SK-N-SH treated with all-trans-retinoic acid at 6 μM for 48 hours (cell line): ENCODE results near the gene IFITM1.

Experiments used
- ARNTL ChIP-seq: fragments of 450-650 bp; formaldehyde crosslinking; IDR thresholded peaks from 2 replicates; pipeline ENCODE4 v1.5.0; 2020; ENCODE audit warnings: low read depth, mild to moderate bottlenecking, moderate library complexity, borderline replicate concordance
- BACH2 ChIP-seq: fragments of 250-450 bp; sonication (Bioruptor Pico); IDR thresholded peaks from 2 replicates; pipeline ENCODE4 v1.9.0; 2021; ENCODE audit warnings: mild to moderate bottlenecking, borderline replicate concordance
- CSRNP3 ChIP-seq: fragments of 250-450 bp; sonication (Bioruptor Pico); IDR thresholded peaks from 2 replicates; pipeline ENCODE4 v1.5.1; 2021; ENCODE audit warnings: mild to moderate bottlenecking, moderate library complexity
- ISL1 ChIP-seq: fragments of 250-450 bp; sonication (Bioruptor Pico); IDR thresholded peaks from 2 replicates; pipeline ENCODE4 v2.1.2; 2022; ENCODE audit warnings: mild to moderate bottlenecking, moderate library complexity
- PATZ1 ChIP-seq: fragments of 250-450 bp; sonication (Bioruptor Pico); IDR thresholded peaks from 2 replicates; pipeline ENCODE4 v1.8.0; 2020; ENCODE audit warnings: mild to moderate bottlenecking, moderate library complexity, borderline replicate concordance
- POU6F1 ChIP-seq: fragments of 250-450 bp; sonication (Bioruptor Pico); IDR thresholded peaks from 2 replicates; pipeline ENCODE4 v1.8.0; 2021; ENCODE audit warnings: low read depth, mild to moderate bottlenecking, moderate library complexity, borderline replicate concordance
- PPARA ChIP-seq: fragments of 250-450 bp; sonication (Bioruptor Pico); IDR thresholded peaks from 2 replicates; pipeline ENCODE4 v1.5.0; 2020; ENCODE audit warnings: mild to moderate bottlenecking, borderline replicate concordance
- RARB ChIP-seq: fragments of 250-450 bp; sonication (Bioruptor Pico); IDR thresholded peaks from 2 replicates; pipeline ENCODE4 v1.8.0; 2021; ENCODE audit warnings: mild to moderate bottlenecking, moderate library complexity
- TCF4 ChIP-seq: fragments of 250-450 bp; sonication (Bioruptor Pico); IDR thresholded peaks from 2 replicates; pipeline ENCODE4 v1.8.0; 2021; ENCODE audit warnings: mild to moderate bottlenecking, moderate library complexity, borderline replicate concordance
- ZFP3 ChIP-seq: fragments of 250-450 bp; sonication (Bioruptor Pico); IDR thresholded peaks from 2 replicates; pipeline ENCODE4 v1.5.0; 2020; ENCODE audit warnings: mild to moderate bottlenecking, moderate library complexity
- ZFP30 ChIP-seq: fragments of 450-650 bp; formaldehyde crosslinking; IDR thresholded peaks from 2 replicates; pipeline ENCODE4 v1.5.0; 2022; ENCODE audit warnings: mild to moderate bottlenecking, moderate library complexity
- ZNF70 ChIP-seq: fragments of 450-650 bp; formaldehyde crosslinking; IDR thresholded peaks from 2 replicates; pipeline ENCODE4 v1.5.0; 2020; ENCODE audit warnings: mild to moderate bottlenecking, moderate library complexity
- ZNF8 ChIP-seq: fragments of 450-650 bp; formaldehyde crosslinking; IDR thresholded peaks from 2 replicates; pipeline ENCODE4 v1.5.0; 2020; ENCODE audit warnings: mild to moderate bottlenecking, moderate library complexity

- TF ChIP-seq PATZ1: no peak
- no peak for TF ChIP-seq PPARA (CRISPR knock-in tag)
- TF ChIP-seq BACH2 (CRISPR knock-in tag): no peak
- no peak for TF ChIP-seq RARB (CRISPR knock-in tag)
- TF ChIP-seq ZFP30 (CRISPR knock-in tag): no peak
- TF ChIP-seq ZNF70 (CRISPR knock-in tag): no peak
- TF ChIP-seq ISL1 (CRISPR knock-in tag): no peak
- TF ChIP-seq ARNTL (CRISPR knock-in tag): no peak
- TF ChIP-seq TCF4 (CRISPR knock-in tag): no peak
- no peak for TF ChIP-seq POU6F1 (CRISPR knock-in tag)
- TF ChIP-seq CSRNP3: no peak
- TF ChIP-seq ZFP3 (CRISPR knock-in tag): no peak
- TF ChIP-seq ZNF8 (CRISPR knock-in tag): no peak
Observed at GRCh38 chr11:285894-286220, 28.0 kb upstream of the IFITM1 start.
